H1 (cell line): ENCODE measurements around the gene KRT17. TPM values are rescaled to one million over a fixed set of nuclear protein-coding genes. Genes with fewer than 3 reads are reported as not detected.
"Not testable (repeated sequence)": the region's sequence is repeated elsewhere in the genome, so short reads cannot be mapped to it uniquely, and the experiment has no call there.

ENCODE experiments used
- CTCF ChIA-PET: fragments of 300-600 bp; sonication (Branson Sonifier 250); formaldehyde crosslinking; loops from one replicate; lab custom pipeline; 2021; ENCODE audit not compliant: partially characterized antibody; lab: Charles Lee
- POLR2A ChIA-PET: fragments of 300-600 bp; sonication (Branson Sonifier 250); formaldehyde crosslinking; loops from one replicate; lab custom pipeline; 2021; ENCODE audit warnings: inconsistent platforms; ENCODE audit not compliant: partially characterized antibody; lab: Charles Lee
- DNase-seq, 2 experiments: peaks; one replicate each; pipeline versions ENCODE4 v3.0.0 to v3.0.0-alpha.2; 2010 to 2022; ENCODE audit warnings: low spot score in 2 of 2, low read depth in 1 of 2, mixed read lengths in 1 of 2
- FAIRE-seq: peaks from 2 replicates; lab custom pipeline; 2011; peaks lifted over from hg19 to GRCh38; lab: Jason Lieb, UNC
- H2AFZ ChIP-seq: 2 replicates; pipeline ENCODE4 v1.8.1; 2012; ENCODE audit warnings: low read length, inconsistent platforms
- H2AK5ac ChIP-seq: 2 replicates; pipeline ENCODE4 v1.6.1; 2013; ENCODE audit warnings: low read depth, low read length
- H2BK120ac ChIP-seq: replicated peaks from 2 replicates; pipeline ENCODE3; 2013; ENCODE audit warnings: low read depth, low read length, inconsistent platforms
- H2BK12ac ChIP-seq: 2 replicates; pipeline ENCODE4 v1.6.1; 2013; ENCODE audit warnings: low read depth, low read length
- H2BK15ac ChIP-seq: 2 replicates; pipeline ENCODE4 v1.6.1; 2013; ENCODE audit warnings: low read length
- H2BK20ac ChIP-seq: 2 replicates; pipeline ENCODE4 v1.6.1; 2013; ENCODE audit warnings: low read length
- H2BK5ac ChIP-seq: 2 replicates; pipeline ENCODE4 v1.6.1; 2013; ENCODE audit warnings: low read depth, low read length
- H3K14ac ChIP-seq: 2 replicates; pipeline ENCODE4 v1.6.1; 2013; ENCODE audit warnings: inconsistent platforms; ENCODE audit not compliant: insufficient read length
- H3K18ac ChIP-seq: 2 replicates; pipeline ENCODE4 v1.6.1; 2013; ENCODE audit warnings: low read length; ENCODE audit errors: extremely low read depth
- H3K23ac ChIP-seq: 2 replicates; pipeline ENCODE4 v1.6.1; 2013; ENCODE audit warnings: inconsistent platforms; ENCODE audit not compliant: insufficient read length
- H3K23me2 ChIP-seq: 2 replicates; pipeline ENCODE4 v1.6.1; 2013; ENCODE audit warnings: low read depth, low read length
- H3K27ac ChIP-seq: 2 replicates; pipeline ENCODE4 v1.6.1; 2011; ENCODE audit warnings: low read depth, low read length, inconsistent platforms
- H3K27me3 ChIP-seq, 4 experiments: replicated peaks in 1 of 4; 1 replicate in 1 of 4; 2 replicates in 3 of 4; pipeline versions ENCODE4 v1.6.1 to v1.8.1; 2011 to 2013; ENCODE audit warnings: low read length in 3 of 4, mild to moderate bottlenecking in 3 of 4, inconsistent platforms in 2 of 4, mixed read lengths in 2 of 4, moderate library complexity in 1 of 4; ENCODE audit not compliant: control insufficient read depth in 3 of 4, insufficient read depth in 3 of 4; ENCODE audit errors: extremely low read depth in 1 of 4
- H3K36me3 ChIP-seq, 4 experiments: 2 replicates each; pipeline versions ENCODE4 v1.6.1 to v1.8.1; 2011 to 2013; ENCODE audit warnings: mild to moderate bottlenecking in 4 of 4, low read length in 3 of 4, moderate library complexity in 2 of 4, control low read depth in 1 of 4, inconsistent platforms in 1 of 4; ENCODE audit not compliant: insufficient read depth in 4 of 4, control insufficient read depth in 2 of 4
- H3K4ac ChIP-seq: replicated peaks from 2 replicates; pipeline ENCODE3; 2013; ENCODE audit warnings: low read length, low read depth, mixed read lengths, inconsistent platforms; ENCODE audit not compliant: insufficient read length
- H3K4me1 ChIP-seq, 4 experiments: replicated peaks in 1 of 4; 1 replicate in 1 of 4; 2 replicates in 3 of 4; pipeline versions ENCODE4 v1.6.1 to v1.8.1; 2011 to 2013; ENCODE audit warnings: low read length in 3 of 4, inconsistent platforms in 2 of 4, mixed read lengths in 1 of 4; ENCODE audit not compliant: insufficient read depth in 4 of 4, control insufficient read depth in 3 of 4
- H3K4me2 ChIP-seq, 2 experiments: 2 replicates each; pipeline versions ENCODE4 v1.6.1 to v1.8.1; 2011 to 2013; ENCODE audit warnings: low read depth in 2 of 2, low read length in 2 of 2, control low read depth in 1 of 2, inconsistent platforms in 1 of 2, mild to moderate bottlenecking in 1 of 2; ENCODE audit not compliant: insufficient read depth in 1 of 2
- H3K4me3 ChIP-seq, 4 experiments: fragments of 200-600, 300-600 bp in 1 of 4; sonication (generic), shearing (Covaris generic), sonication (Bioruptor Twin) in 1 of 4; 2 replicates each; pipeline versions ENCODE4 v1.5.1 to v1.8.1; 2011 to 2016; ENCODE audit warnings: low read length in 4 of 4, low read depth in 3 of 4, control low read depth in 2 of 4, inconsistent platforms in 2 of 4, mild to moderate bottlenecking in 2 of 4, mixed read lengths in 1 of 4, moderate library complexity in 1 of 4; ENCODE audit not compliant: insufficient read depth in 2 of 4; ENCODE audit errors: extremely low read depth in 1 of 4
- H3K56ac ChIP-seq: replicated peaks from 2 replicates; pipeline ENCODE3; 2013; ENCODE audit warnings: low read depth, mild to moderate bottlenecking, mixed read lengths, low read length, inconsistent platforms; ENCODE audit not compliant: insufficient read length
- H3K79me1 ChIP-seq: 2 replicates; pipeline ENCODE4 v1.6.1; 2013; ENCODE audit warnings: low read depth, low read length, control low read depth
- H3K79me2 ChIP-seq, 2 experiments: 2 replicates each; pipeline versions ENCODE4 v1.6.1 to v1.8.1; 2012 to 2013; ENCODE audit warnings: low read length in 2 of 2, mild to moderate bottlenecking in 2 of 2, inconsistent platforms in 1 of 2; ENCODE audit not compliant: insufficient read depth in 2 of 2, control insufficient read depth in 1 of 2
- H3K9ac ChIP-seq, 4 experiments: replicated peaks in 1 of 4; 1 replicate in 1 of 4; 2 replicates in 3 of 4; pipeline versions ENCODE4 v1.6.1 to v1.8.1; 2011 to 2013; ENCODE audit warnings: low read depth in 3 of 4, low read length in 3 of 4, control low read depth in 2 of 4, mild to moderate bottlenecking in 2 of 4, moderate library complexity in 2 of 4, inconsistent platforms in 1 of 4; ENCODE audit errors: extremely low read depth in 1 of 4
- H3K9me3 ChIP-seq, 2 experiments: 2 replicates each; pipeline versions ENCODE4 v1.6.1 to v1.8.1; 2012 to 2013; ENCODE audit warnings: mild to moderate bottlenecking in 2 of 2, moderate library complexity in 2 of 2, control low read depth in 1 of 2, inconsistent platforms in 1 of 2, low read depth in 1 of 2, low read length in 1 of 2, mixed read lengths in 1 of 2; ENCODE audit not compliant: insufficient read depth in 2 of 2
- H4K20me1 ChIP-seq, 2 experiments: replicated peaks in 1 of 2; 2 replicates each; pipeline versions ENCODE3 to v1.8.1; 2011 to 2013; ENCODE audit warnings: inconsistent platforms in 2 of 2, low read length in 2 of 2, mild to moderate bottlenecking in 1 of 2; ENCODE audit not compliant: insufficient read depth in 2 of 2, control insufficient read depth in 1 of 2
- H4K5ac ChIP-seq: 2 replicates; pipeline ENCODE4 v1.6.1; 2013; ENCODE audit warnings: low read length, low read depth, mixed read lengths, inconsistent platforms; ENCODE audit not compliant: insufficient read length
- H4K8ac ChIP-seq: 2 replicates; pipeline ENCODE4 v1.8.0; 2013; ENCODE audit warnings: mild to moderate bottlenecking, moderate library complexity, low read length, inconsistent platforms; ENCODE audit not compliant: insufficient read depth; ENCODE audit errors: extremely low read depth
- H4K91ac ChIP-seq: replicated peaks from 2 replicates; pipeline ENCODE3; 2013; ENCODE audit warnings: low read length, mixed read lengths, inconsistent platforms; ENCODE audit not compliant: insufficient read length
- WGBS, 2 experiments: shearing (Covaris generic) in 1 of 2; methylation state at CpG; one replicate each; pipeline versions ENCODE4 v1.1.6 to v1.1.7; 2013 to 2015; ENCODE audit warnings: low lambda C conversion rate in 2 of 2, mixed read lengths in 2 of 2, inconsistent platforms in 1 of 2, low coverage in 1 of 2, missing lambda C conversion rate in 1 of 2; ENCODE audit not compliant: insufficient replicate concordance in 2 of 2, insufficient coverage in 1 of 2, insufficient read length in 1 of 2; ENCODE audit errors: extremely low coverage in 1 of 2, missing lambda C conversion rate in 1 of 2; 5-methylcytosine and 5-hydroxymethylcytosine counted together
- polyA plus RNA-seq, 7 experiments: library from polyadenylated mRNA; depleted of rRNA in 3 of 7; stranded (reverse) in 5 of 7; unstranded in 2 of 7; fragments of >200 nt in 5 of 7; fragments of 200-250 nt in 2 of 7; gene quantifications; 1 replicate in 5 of 7; 2 replicates in 1 of 7; 4 replicates in 1 of 7; pipeline versions ENCODE4 v1.2.1 to v1.2.3, GENCODE V29; 2011 to 2013; ENCODE audit warnings: missing spikeins in 2 of 7, mixed read lengths in 2 of 7
- total RNA-seq: library from RNA; stranded (reverse); fragmentation: NEBNext Ultra II Directional; extraction: Animal tissue kit (Norgen Biotek cat#: 25700); gene quantifications from 2 replicates; pipeline ENCODE4 v1.2.1, GENCODE V29; 2021

Gene KRT17
- total and polyA plus RNA-seq, 2 of the 8 experiments (the other 6 are each of a cell fraction or from before 2014, with no cell fraction given) = 0.50 to 0.95 TPM

- not testable (repeated sequence) for H3K18ac ChIP-seq, H4K91ac ChIP-seq, H3K27ac ChIP-seq, H3K4me2 ChIP-seq, H3K23ac ChIP-seq, H3K23me2 ChIP-seq, H3K14ac ChIP-seq, H2BK5ac ChIP-seq, FAIRE-seq, H2BK12ac ChIP-seq, H4K8ac ChIP-seq, H2AK5ac ChIP-seq, H2AFZ ChIP-seq, H3K4me1 ChIP-seq, H3K4ac ChIP-seq, H3K9ac ChIP-seq, DNase-seq, H4K20me1 ChIP-seq, H3K79me1 ChIP-seq, H3K56ac ChIP-seq, H2BK20ac ChIP-seq, H2BK120ac ChIP-seq, H3K4me3 ChIP-seq, H2BK15ac ChIP-seq, H3K36me3 ChIP-seq, H3K9me3 ChIP-seq, H3K79me2 ChIP-seq, H4K5ac ChIP-seq, H3K27me3 ChIP-seq
- WGBS, 2 experiments = 92% methylated on average over 9 of the region's 9 CpGs; no CpG with 5 or more reads in 1 of the 2 experiments
- ChIA-PET CTCF (interaction anchor here (0.6 to 2.3 kb wide), 4 partner anchors 10 to 65 kb away, joined by 3 to 11 read pairs (median 4); partner anchors contain the start of gene KRT17), POLR2A (interaction anchor here (0.6 kb wide), 1 partner anchor 75 kb away, joined by 4 read pairs; no protein-coding TSS in a partner anchor)
Observed at GRCh38 chr17:41614767-41615166, 9.6 kb downstream of the KRT17 start.
